Activated CD8-positive, alpha-beta T cell treated with anti-CD3 and anti-CD28 coated beads, Interleukin-2, amount 10 ng/mL, durations not matched to agents 7 days and 5 days (primary cell): ENCODE measurements around the gene GPRC5B. TPM values are rescaled to one million over a fixed set of nuclear protein-coding genes. Genes with fewer than 3 reads are reported as not detected.

Source experiments
- ATAC-seq: fragments of 150-1000 bp; cut with Tn5 transposase; one replicate; pipeline ENCODE4 v1.10.0; 2021; ENCODE audit warnings: moderate library complexity
- CTCF ChIA-PET: fragments of 350-600 bp; sonication (Branson Sonifier 250); formaldehyde crosslinking; loops from one replicate; lab custom pipeline; 2021; ENCODE audit warnings: antibody characterized with exemption; lab: Charles Lee
- POLR2A ChIA-PET: fragments of 350-600 bp; sonication (Branson Sonifier 250); formaldehyde crosslinking; loops from one replicate; lab custom pipeline; 2021; ENCODE audit warnings: antibody characterized with exemption; lab: Charles Lee
- DNase-seq: peaks from one replicate; pipeline ENCODE4 v3.0.0-alpha.2; 2020
- H3K27ac Mint-ChIP-seq: one replicate; pipeline ENCODE4 v1.8.0; 2021; ENCODE audit warnings: mild to moderate bottlenecking, mixed read lengths
- H3K27me3 Mint-ChIP-seq: one replicate; pipeline ENCODE4 v1.8.0; 2021; ENCODE audit warnings: low read depth, mixed read lengths
- H3K36me3 Mint-ChIP-seq: one replicate; pipeline ENCODE4 v1.8.0; 2021; ENCODE audit warnings: low read depth, mixed read lengths
- H3K4me1 Mint-ChIP-seq: one replicate; pipeline ENCODE4 v1.8.0; 2021; ENCODE audit warnings: low read depth, mixed read lengths
- H3K4me3 Mint-ChIP-seq: one replicate; pipeline ENCODE4 v1.8.0; 2021; ENCODE audit warnings: mild to moderate bottlenecking, mixed read lengths
- H3K9me3 Mint-ChIP-seq: one replicate; pipeline ENCODE4 v1.8.0; 2022; ENCODE audit warnings: mixed read lengths; ENCODE audit not compliant: insufficient read depth
- total RNA-seq, 2 experiments: library from RNA; stranded (reverse); gene quantifications; one replicate each; pipeline ENCODE4 v1.2.3, GENCODE V29; 2021

Gene GPRC5B
- total RNA-seq, 2 experiments from 2014 or later = not detected

DNA sequence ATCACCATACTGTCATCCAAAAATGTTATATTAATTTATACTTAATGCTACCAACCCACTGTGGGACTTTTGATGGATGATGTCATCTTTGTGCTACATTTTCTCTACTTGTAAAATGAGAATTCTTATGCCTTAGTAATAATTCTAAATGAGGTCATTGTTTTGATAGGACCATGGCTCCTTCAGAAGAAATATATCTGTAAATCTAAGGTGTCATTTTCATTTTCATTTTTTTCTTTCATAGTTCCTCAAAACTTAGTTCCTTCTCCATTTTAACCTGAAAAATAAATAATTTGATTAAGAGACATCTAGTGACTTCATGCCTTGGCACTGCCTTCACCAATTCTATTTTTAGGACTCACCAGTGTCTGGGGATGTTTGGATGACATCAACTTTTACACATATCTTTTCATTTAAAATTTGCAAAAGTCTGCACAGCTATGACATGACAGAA is 48.7 kb downstream of the GPRC5B start:
- no peaks in the 10 kb centered on the region for H3K27me3 Mint-ChIP-seq
- CTCF ChIA-PET = no interaction called here
- no peaks in the 10 kb centered on the region for H3K36me3 Mint-ChIP-seq
- POLR2A ChIA-PET = no interaction called here
- no peak for DNase-seq
- ATAC-seq = no peak
- no peak overlapping the region for H3K27ac Mint-ChIP-seq
- H3K4me3 Mint-ChIP-seq = no peak overlapping the region
- no peaks in the 10 kb centered on the region for H3K9me3 Mint-ChIP-seq
- H3K4me1 Mint-ChIP-seq = no peaks in the 10 kb centered on the region

DNA sequence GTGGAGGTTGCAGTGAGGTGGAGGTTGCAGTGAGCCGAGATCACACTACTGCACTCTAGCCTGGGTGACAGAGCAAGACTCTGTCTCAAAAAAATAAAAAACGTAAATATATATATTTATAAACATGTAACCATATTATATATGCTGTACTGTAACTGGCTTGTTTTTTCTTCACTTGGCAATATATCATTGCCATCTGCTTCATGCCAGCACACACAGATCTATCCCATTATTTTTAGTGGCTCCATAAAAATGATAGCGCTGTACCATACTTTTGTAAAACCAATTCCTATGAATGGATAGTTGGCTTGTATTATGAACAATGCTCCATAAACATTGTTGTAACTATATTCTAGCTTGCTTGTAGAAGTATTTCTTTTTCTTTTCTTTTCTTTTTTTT is 49.5 kb downstream of the GPRC5B start:
- ChIA-PET CTCF (no interaction called here), POLR2A (no interaction called here)
- Mint-ChIP-seq H3K27ac (no peak overlapping the region), H3K36me3 (no peaks in the 10 kb centered on the region), H3K4me3 (no peak overlapping the region), H3K4me1 (no peaks in the 10 kb centered on the region), H3K27me3 (no peaks in the 10 kb centered on the region), H3K9me3 (no peaks in the 10 kb centered on the region)
- ATAC-seq (no peak), DNase-seq (no peak)

DNA sequence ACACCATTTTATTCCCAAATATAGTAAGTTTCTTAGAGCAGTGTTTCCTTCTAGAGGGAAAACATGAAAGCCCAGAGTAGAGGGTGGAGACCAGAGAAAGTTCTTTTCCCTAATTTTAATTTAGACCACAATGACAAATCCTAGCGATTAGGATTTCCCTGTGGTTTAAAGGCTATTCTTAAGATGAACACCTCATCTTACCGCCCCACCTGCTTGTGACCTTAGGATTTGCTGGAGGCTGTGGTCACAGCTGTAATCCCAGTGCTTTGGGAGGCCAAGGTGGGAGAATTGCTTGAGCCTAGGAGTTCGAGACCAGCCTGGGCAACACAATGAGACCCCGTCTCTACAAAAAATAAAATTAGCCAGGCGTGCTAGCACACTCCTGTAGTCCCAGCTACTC is 51.1 kb downstream of the GPRC5B start:
- ATAC-seq (no peak), DNase-seq (no peak)
- H3K27me3 Mint-ChIP-seq = no peaks in the 10 kb centered on the region
- no peaks in the 10 kb centered on the region for H3K4me1 Mint-ChIP-seq
- no peak overlapping the region for H3K4me3 Mint-ChIP-seq
- no peaks in the 10 kb centered on the region for H3K36me3 Mint-ChIP-seq
- H3K9me3 Mint-ChIP-seq = no peaks in the 10 kb centered on the region
- ChIA-PET CTCF (no interaction called here), POLR2A (no interaction called here)
- H3K27ac Mint-ChIP-seq = no peak overlapping the region

DNA sequence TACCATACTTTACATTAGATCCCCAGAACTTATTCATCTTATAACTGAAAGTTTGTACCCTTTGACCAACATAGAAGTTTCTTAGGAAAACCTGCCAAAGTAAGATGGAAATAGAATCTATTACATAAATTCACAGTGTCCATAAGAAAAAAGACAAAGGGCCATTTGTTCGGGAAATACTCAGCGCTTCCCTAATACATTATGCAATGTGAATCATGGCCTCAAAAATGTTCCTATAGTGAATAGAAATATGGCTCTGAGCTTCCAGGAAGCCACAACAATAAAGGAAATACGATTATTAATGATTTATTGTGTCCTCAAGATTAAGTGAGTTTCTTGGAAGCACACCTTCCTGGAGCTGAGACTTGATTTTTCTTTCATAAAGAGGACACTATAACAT is 51.5 kb downstream of the GPRC5B start:
- Mint-ChIP-seq H3K36me3 (no peaks in the 10 kb centered on the region), H3K27ac (no peak overlapping the region), H3K4me3 (no peak overlapping the region), H3K9me3 (no peaks in the 10 kb centered on the region), H3K27me3 (no peaks in the 10 kb centered on the region), H3K4me1 (no peaks in the 10 kb centered on the region)
- POLR2A ChIA-PET = no interaction called here
- CTCF ChIA-PET = no interaction called here
- no peak for ATAC-seq
- no peak for DNase-seq

DNA sequence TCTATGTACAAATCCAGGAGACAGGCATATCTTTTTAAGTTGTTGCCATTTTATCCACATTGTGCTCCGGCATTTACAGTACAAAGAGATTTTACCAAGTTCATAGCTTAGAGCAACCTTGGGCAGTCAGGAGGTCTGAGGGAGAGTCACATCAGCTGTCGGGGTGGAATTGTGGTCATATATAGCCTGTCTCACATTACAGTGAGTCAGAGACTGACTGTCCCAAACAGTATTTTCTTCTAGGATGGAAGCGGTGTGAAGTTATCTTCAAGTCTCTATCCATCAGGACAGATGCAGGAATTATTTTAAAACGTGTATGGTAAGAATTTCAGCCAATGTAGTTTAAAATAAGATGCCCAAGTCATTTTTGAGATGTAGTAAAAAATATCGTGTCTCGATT is 53.0 kb downstream of the GPRC5B start:
- CTCF ChIA-PET = interaction anchor here (1.2 to 2.0 kb wide), 2 partner anchors 76 to 230 kb away, joined by 4 read pairs; no protein-coding TSS in a partner anchor
- Mint-ChIP-seq H3K4me1 (no peaks in the 10 kb centered on the region), H3K4me3 (no peak overlapping the region), H3K27ac (no peak overlapping the region), H3K9me3 (no peaks in the 10 kb centered on the region), H3K27me3 (no peaks in the 10 kb centered on the region), H3K36me3 (no peaks in the 10 kb centered on the region)
- POLR2A ChIA-PET = no interaction called here
- ATAC-seq (no peak), DNase-seq (no peak)

DNA sequence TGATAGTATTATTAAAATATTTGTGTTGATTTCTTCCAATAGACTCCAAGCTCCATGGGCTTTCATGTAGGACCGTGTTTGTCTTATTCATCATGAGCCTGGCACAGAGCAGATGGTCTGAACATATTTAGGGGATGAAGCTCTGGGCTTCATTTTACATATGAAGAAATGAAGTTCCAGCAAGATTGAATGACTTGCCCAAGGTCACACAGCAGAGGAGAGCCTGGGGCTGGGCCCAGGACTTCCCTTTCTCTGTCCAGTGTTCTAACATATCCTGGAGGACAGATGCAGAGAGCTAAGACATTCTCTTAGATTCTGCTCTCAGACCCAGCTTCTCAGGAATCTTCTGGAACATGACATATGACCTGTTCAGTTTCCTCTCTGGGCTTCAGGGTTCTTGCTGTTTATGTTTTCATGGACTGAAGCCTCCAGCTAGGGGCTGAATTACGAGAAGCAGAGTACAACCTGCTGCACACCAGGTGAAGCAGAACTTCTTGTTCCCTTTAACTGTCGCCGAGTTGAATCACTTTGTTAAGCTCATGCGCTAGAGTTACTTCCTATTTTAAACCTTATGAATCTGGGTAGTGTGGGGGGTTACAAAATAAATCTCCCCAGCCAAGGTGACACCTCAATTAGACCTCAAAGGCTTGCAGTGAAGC is 53.6 kb downstream of the GPRC5B start:
- H3K4me1 Mint-ChIP-seq = no peaks in the 10 kb centered on the region
- no peak for ATAC-seq
- H3K36me3 Mint-ChIP-seq = no peaks in the 10 kb centered on the region
- no peak for DNase-seq
- ChIA-PET CTCF (interaction anchor here (1.2 to 2.0 kb wide), 2 partner anchors 76 to 230 kb away, joined by 4 read pairs; no protein-coding TSS in a partner anchor), POLR2A (no interaction called here)
- H3K4me3 Mint-ChIP-seq = no peak overlapping the region
- H3K27me3 Mint-ChIP-seq = no peaks in the 10 kb centered on the region
- no peak overlapping the region for H3K27ac Mint-ChIP-seq
- H3K9me3 Mint-ChIP-seq = no peaks in the 10 kb centered on the region

DNA sequence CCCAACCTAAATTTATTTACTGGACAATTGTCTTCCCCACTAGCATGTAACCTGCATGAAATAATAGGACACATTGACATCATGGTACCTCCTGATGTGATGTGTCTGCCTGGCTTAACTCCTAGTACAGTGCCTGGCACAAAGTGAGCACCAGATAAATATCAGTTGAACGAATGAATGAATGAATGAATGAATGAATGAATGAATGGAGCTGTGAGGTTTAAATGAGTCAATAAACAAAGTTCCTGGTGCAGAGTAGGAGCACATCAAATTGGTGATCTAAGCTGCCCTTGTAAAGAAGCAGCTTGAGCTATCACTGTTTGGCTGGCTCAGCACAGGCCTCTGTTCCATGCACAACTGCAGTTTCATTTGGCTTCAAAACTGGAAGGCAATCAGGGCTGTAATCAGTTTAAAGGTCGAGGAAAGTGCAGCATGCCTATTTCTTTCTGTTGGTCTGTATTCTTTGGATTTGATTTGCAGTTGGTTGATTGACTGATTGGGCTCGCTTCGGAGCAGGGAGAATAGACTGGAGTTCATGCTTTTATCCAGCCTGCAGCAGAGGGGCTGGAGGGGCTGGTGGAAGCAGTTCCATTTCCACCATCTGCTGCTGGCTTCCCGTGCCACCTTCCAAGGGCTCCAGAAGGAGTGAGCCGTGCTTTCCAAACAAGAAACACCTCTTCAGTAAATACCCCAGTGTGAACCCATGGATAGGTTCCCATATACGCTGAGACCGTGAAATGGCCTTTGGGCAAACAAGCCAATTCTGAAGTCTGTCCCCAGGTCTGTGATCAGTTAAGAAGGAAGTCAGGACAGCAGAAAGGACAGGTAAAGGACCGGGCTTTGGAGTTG is 54.6 kb downstream of the GPRC5B start:
- Mint-ChIP-seq H3K36me3 (no peaks in the 10 kb centered on the region), H3K4me3 (no peak overlapping the region), H3K4me1 (no peaks in the 10 kb centered on the region), H3K27me3 (no peaks in the 10 kb centered on the region), H3K9me3 (no peaks in the 10 kb centered on the region), H3K27ac (no peak overlapping the region)
- CTCF ChIA-PET = interaction anchor here (2.0 kb wide), 1 partner anchor 229 kb away, joined by 4 read pairs; no protein-coding TSS in a partner anchor
- POLR2A ChIA-PET = interaction anchor here (0.7 kb wide), 1 partner anchor 24 kb away, joined by 5 read pairs; no protein-coding TSS in a partner anchor
- no peak for DNase-seq
- no peak for ATAC-seq

DNA sequence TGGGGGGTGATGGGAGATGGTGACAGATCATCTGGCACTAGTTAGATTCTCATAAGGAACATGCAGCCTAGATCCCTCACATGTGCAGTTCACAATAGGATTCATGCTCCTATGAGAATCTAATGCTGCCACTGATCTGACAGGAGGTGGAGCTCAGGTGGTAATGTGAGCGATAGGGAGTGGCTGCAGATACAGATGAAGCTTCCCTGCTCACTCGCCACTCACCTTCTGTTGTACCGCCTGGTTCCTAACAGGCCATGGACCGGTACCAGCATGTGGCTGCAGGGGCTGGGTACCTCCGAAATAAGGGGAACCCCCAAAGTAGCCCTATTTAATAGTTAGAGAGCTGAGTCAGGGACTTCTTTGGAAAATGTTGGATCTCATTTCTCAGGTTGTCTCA is 60.4 kb downstream of the GPRC5B start:
- no peak for DNase-seq
- ATAC-seq = no peak
- H3K9me3 Mint-ChIP-seq = no peaks in the 10 kb centered on the region
- H3K36me3 Mint-ChIP-seq = no peaks in the 10 kb centered on the region
- ChIA-PET CTCF (no interaction called here), POLR2A (no interaction called here)
- H3K27me3 Mint-ChIP-seq = no peaks in the 10 kb centered on the region
- no peak overlapping the region for H3K27ac Mint-ChIP-seq
- no peaks in the 10 kb centered on the region for H3K4me1 Mint-ChIP-seq
- H3K4me3 Mint-ChIP-seq = no peak overlapping the region

DNA sequence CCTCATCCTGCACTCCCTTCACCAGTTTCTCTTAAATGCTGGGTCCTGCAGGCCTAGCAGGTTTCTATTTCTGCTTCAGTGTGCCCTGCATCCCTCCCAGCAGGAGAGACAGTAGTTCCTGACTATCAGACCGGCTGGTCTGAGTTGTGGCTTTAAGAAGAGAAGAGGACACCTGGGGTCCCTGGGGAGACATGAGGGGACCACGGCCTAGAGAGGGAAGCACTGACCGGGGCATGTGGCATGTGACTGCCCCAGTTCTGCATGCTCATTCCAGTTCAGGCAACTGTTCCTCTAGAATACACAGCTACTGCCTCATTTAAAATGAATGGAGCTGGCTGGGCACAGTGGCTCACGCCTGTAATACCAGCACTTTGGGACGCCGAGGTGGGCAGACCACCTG is 61.3 kb downstream of the GPRC5B start:
- DNase-seq = no peak
- Mint-ChIP-seq H3K4me3 (no peak overlapping the region), H3K27me3 (no peaks in the 10 kb centered on the region), H3K4me1 (no peaks in the 10 kb centered on the region), H3K27ac (no peak overlapping the region), H3K36me3 (no peaks in the 10 kb centered on the region), H3K9me3 (no peaks in the 10 kb centered on the region)
- ATAC-seq = no peak
- POLR2A ChIA-PET = no interaction called here
- CTCF ChIA-PET = no interaction called here

DNA sequence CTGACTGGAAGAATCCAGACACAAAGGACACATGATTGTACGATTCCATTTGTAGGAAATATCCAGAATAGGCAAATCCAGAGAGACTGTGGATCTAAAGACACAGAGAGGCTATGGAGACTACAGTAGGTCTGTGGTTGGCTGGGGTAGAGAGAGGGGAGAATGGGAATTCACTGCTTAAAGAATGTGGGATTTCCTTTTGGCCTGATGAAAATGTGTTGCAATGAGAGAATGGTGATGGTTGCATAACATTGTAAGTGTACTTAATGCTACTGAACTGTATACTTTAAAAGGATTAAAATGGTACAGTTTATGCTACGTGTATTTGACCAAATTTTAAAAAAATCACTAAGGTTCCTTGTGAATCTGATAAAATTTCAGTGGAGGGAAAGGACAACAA is 62.1 kb downstream of the GPRC5B start:
- no peaks in the 10 kb centered on the region for H3K9me3 Mint-ChIP-seq
- DNase-seq = no peak
- H3K4me3 Mint-ChIP-seq = no peak overlapping the region
- POLR2A ChIA-PET = no interaction called here
- no peaks in the 10 kb centered on the region for H3K4me1 Mint-ChIP-seq
- H3K27ac Mint-ChIP-seq = no peak overlapping the region
- ATAC-seq = no peak
- CTCF ChIA-PET = no interaction called here
- no peaks in the 10 kb centered on the region for H3K36me3 Mint-ChIP-seq
- H3K27me3 Mint-ChIP-seq = no peaks in the 10 kb centered on the region

DNA sequence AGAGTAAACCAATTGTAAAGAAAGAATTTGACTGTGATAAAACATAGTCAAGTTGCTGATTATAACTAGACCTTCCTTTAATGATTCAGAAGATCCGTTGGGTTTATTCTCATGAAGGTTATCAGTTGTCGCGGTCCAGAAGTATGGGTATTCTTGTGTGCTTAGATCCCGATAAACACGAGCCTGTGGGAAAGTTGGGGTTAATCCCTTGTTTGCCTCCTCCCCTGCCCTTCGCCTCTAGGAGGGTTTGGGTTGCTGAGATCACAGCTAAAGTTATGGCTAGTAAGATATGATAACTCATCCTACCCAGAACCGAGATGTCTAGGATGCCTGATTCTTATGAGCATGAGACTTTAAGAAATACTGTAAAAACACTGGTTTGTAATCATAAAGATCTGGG is 66.8 kb downstream of the GPRC5B start:
- Mint-ChIP-seq H3K36me3 (no peaks in the 10 kb centered on the region), H3K9me3 (no peaks in the 10 kb centered on the region), H3K27ac (no peak overlapping the region), H3K4me3 (no peak overlapping the region), H3K27me3 (peaks cover 12% of the 10 kb centered on the region), H3K4me1 (no peaks in the 10 kb centered on the region)
- ATAC-seq = no peak
- ChIA-PET POLR2A (no interaction called here), CTCF (no interaction called here)
- no peak for DNase-seq

DNA sequence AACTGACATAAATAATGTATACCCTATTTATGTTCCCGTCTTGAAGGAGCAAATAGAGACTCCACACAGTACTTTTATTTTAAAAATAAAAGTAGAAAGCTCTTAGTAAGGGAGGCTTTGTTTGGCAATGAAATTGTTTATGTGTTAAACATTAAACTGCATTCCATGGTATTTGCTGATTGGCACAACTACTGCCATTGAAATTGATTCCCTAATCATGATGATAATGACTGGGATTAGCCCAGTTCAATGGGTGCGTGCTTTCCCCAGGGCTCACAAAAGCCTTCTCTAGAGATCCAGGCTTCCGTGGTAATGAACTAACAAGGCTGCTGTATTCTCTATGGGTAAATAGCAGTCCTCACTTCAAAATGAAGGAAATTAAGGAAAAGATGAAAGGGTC is 67.5 kb downstream of the GPRC5B start:
- Mint-ChIP-seq H3K4me1 (no peaks in the 10 kb centered on the region), H3K27ac (no peak overlapping the region), H3K9me3 (no peaks in the 10 kb centered on the region), H3K27me3 (peaks cover 12% of the 10 kb centered on the region), H3K4me3 (no peak overlapping the region), H3K36me3 (no peaks in the 10 kb centered on the region)
- ATAC-seq = no peak
- no peak for DNase-seq
- ChIA-PET CTCF (no interaction called here), POLR2A (no interaction called here)
